HCT116 (cell line): ENCODE results near the gene MAP3K5.

ENCODE experiments used
- CTCF ChIP-seq, 3 experiments: fragments of 200-600 bp in 1 of 3; sonication (generic) in 1 of 3; IDR thresholded peaks in 2 of 3; conservative IDR thresholded peaks in 1 of 3; 2 replicates each; pipeline ENCODE4 v1.5.1; 2012 to 2017; ENCODE audit warnings: low read depth in 2 of 3, low read length in 2 of 3, antibody characterized with exemption in 1 of 3, borderline replicate concordance in 1 of 3, control low read depth in 1 of 3, mild to moderate bottlenecking in 1 of 3, mixed read lengths in 1 of 3, mixed run types in 1 of 3, moderate library complexity in 1 of 3; ENCODE audit not compliant: insufficient read depth in 1 of 3
- POLR2A ChIP-seq: IDR thresholded peaks from 2 replicates; pipeline ENCODE4 v1.7.0; 2011; ENCODE audit warnings: borderline replicate concordance; ENCODE audit not compliant: insufficient read depth, insufficient read length; ENCODE audit errors: extremely low read depth
- POLR2AphosphoS5 ChIP-seq: IDR thresholded peaks from 2 replicates; pipeline ENCODE4 v1.6.1; 2011; ENCODE audit warnings: mild to moderate bottlenecking, low read depth, low read length, moderate library complexity
- SP1 ChIP-seq: IDR thresholded peaks from 2 replicates; pipeline ENCODE4 v1.6.1; 2012; ENCODE audit warnings: low read depth

GRCh38 chr6:136732889-136733288 lies 59.4 kb downstream of the MAP3K5 start:
- no peak for TF ChIP-seq CTCF (IDR thresholded peaks at IDR 0.05 in 2 of 3, conservative IDR thresholded peaks at IDR 0.05 in 1 of 3; ENCODE audit: borderline replicate concordance in 1 of 3, insufficient read depth in 1 of 3, low read depth in 2 of 3, low read length in 2 of 3)
- no peak for TF ChIP-seq POLR2AphosphoS5
- TF ChIP-seq POLR2A, result no peak
- TF ChIP-seq SP1, result no peak
